SU-DHL-6 (cell line): Measurements from ENCODE around the gene PDE1A.

Source experiments
- EZH2phosphoT487 ChIP-seq: fragments of 200-600 bp; sonication (generic), shearing (Covaris generic); conservative IDR thresholded peaks from 2 replicates; pipeline ENCODE4 v1.6.1; 2018; ENCODE audit warnings: mild to moderate bottlenecking, antibody characterized with exemption, low read length, moderate library complexity, mixed read lengths
- TF ChIP-seq, protein P1 (sequence below): fragments of 200-600 bp; sonication (generic); IDR thresholded peaks from one replicate; pipeline ENCODE4 v1.5.1; 2017; ENCODE audit warnings: antibody characterized with exemption, mild to moderate bottlenecking, low read length, moderate library complexity; ENCODE audit not compliant: insufficient read depth, poor library complexity, severe bottlenecking

DNA sequence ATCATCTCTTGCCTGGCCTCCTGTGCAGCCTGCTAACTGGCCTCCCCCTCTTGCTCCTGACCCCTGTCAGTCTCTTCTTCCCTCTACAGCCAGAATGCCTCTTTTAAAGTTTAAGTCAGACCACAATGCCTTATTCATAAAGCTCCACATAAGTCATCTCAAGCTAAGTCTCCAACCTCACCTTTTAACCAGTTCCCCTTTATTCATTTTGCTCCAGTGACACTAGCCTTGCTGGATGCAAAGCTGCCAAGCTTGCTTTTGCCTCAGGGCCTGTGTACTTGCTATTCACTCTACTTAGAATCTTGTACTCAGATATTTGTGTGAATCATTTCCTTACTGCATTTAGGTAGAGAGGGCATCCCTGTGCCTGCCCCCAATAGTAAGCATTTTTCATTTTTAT lies 180.9 kb downstream of the PDE1A start:
- TF ChIP-seq, protein P1, sequence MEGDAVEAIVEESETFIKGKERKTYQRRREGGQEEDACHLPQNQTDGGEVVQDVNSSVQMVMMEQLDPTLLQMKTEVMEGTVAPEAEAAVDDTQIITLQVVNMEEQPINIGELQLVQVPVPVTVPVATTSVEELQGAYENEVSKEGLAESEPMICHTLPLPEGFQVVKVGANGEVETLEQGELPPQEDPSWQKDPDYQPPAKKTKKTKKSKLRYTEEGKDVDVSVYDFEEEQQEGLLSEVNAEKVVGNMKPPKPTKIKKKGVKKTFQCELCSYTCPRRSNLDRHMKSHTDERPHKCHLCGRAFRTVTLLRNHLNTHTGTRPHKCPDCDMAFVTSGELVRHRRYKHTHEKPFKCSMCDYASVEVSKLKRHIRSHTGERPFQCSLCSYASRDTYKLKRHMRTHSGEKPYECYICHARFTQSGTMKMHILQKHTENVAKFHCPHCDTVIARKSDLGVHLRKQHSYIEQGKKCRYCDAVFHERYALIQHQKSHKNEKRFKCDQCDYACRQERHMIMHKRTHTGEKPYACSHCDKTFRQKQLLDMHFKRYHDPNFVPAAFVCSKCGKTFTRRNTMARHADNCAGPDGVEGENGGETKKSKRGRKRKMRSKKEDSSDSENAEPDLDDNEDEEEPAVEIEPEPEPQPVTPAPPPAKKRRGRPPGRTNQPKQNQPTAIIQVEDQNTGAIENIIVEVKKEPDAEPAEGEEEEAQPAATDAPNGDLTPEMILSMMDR: no peak
- no peak for TF ChIP-seq EZH2phosphoT487
